Effector memory CD8-positive, alpha-beta T cell (primary cell): ENCODE measurements around the gene STBD1.

Source experiments
- ATAC-seq: fragments of 150-1000 bp; cut with Tn5 transposase; replicated peaks from 2 replicates; pipeline ENCODE4 v1.10.0; 2021; ENCODE audit warnings: mild to moderate bottlenecking, moderate library complexity
- DNase-seq, 3 experiments: peaks; one replicate each; pipeline ENCODE4 v3.0.0; 2021
- H3K27ac Mint-ChIP-seq, 2 donors: one replicate each; pipeline ENCODE4 v1.8.0; 2022; ENCODE audit warnings: mild to moderate bottlenecking in 2 of 2, mixed read lengths in 2 of 2, moderate library complexity in 2 of 2
- H3K27me3 Mint-ChIP-seq, 2 donors: one replicate each; pipeline ENCODE4 v1.8.0; 2022; ENCODE audit warnings: mixed read lengths in 2 of 2
- H3K36me3 Mint-ChIP-seq: one replicate; pipeline ENCODE4 v1.8.0; 2022; ENCODE audit warnings: mild to moderate bottlenecking, moderate library complexity, mixed read lengths; ENCODE audit not compliant: insufficient read depth
- H3K4me1 Mint-ChIP-seq, 2 donors: one replicate each; pipeline ENCODE4 v1.8.0; 2022; ENCODE audit warnings: low read depth in 2 of 2, mixed read lengths in 2 of 2
- H3K4me3 Mint-ChIP-seq, 2 donors: one replicate each; pipeline ENCODE4 v1.8.0; 2022; ENCODE audit warnings: mild to moderate bottlenecking in 2 of 2, mixed read lengths in 2 of 2, moderate library complexity in 2 of 2
- H3K9me3 Mint-ChIP-seq, 2 donors: one replicate each; pipeline ENCODE4 v1.8.0; 2022; ENCODE audit warnings: mixed read lengths in 2 of 2

Gene STBD1

DNA sequence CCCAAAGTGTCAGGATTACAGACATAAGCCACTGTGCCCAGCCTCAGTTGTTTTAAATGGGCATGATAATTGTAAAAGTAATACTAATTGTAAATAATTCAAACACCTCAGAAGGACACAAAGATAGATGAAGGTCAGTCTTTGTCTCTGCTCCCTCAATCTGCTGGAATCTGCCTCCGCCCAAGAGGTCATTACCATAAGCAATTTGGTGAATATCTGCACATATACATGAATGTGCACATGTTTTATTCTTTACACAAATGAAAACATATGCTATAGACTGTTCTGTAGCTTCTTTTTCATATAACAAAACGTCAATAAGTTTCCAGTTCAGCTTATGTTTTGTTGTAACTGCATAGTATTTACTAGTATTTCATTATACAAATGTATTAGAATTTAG is 7.0 kb downstream of the STBD1 start:
- DNase-seq (no peak), ATAC-seq (no peak)
- Mint-ChIP-seq H3K4me1 (peaks cover 0 to 3% of the 10 kb centered on the region in 2 donors), H3K27me3 (peaks cover 0 to 45% of the 10 kb centered on the region in 2 donors), H3K36me3 (no peaks in the 10 kb centered on the region), H3K9me3 (peaks cover 0 to 25% of the 10 kb centered on the region in 2 donors), H3K4me3 (no peak overlapping the region), H3K27ac (no peak overlapping the region)

DNA sequence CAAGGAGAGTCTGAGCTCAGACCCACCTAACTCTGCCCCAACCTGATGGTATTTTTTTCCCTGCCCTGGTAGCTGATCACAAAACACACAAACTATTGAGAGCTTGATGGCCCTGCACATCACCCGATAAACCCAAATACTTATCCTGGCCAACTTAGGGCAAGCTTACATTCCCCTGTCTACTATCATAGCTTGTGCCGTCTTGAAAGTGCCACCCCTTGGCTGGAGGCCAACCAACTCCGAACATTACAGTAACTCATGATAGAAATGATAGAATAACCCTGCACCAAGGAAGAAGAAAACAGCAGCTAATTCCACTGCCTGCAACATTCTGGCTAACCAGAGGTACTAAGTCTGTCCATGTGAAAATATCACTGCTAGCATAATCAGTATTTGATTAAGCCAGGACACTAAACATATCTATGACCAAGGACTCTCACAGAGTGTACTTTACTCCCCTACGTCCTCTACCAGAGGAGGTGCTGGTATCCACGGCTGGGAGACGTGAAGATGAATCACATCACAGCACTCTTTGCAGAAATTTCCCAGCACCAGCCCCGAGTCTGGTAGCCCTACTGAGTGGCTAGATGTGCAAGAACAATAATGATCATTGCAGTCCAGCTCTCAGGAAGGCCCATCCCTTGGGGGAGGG is 8.9 kb downstream of the STBD1 start:
- Mint-ChIP-seq H3K9me3 (peaks cover 0 to 25% of the 10 kb centered on the region in 2 donors), H3K27ac (no peak overlapping the region), H3K4me1 (peaks cover 0 to 3% of the 10 kb centered on the region in 2 donors)

GRCh38 chr4:76316131-76316530 is 9.6 kb downstream of the STBD1 start:
- H3K27me3 Mint-ChIP-seq, result peaks cover 0 to 47% of the 10 kb centered on the region in 2 donors
- no peak overlapping the region for H3K27ac Mint-ChIP-seq
- H3K9me3 Mint-ChIP-seq, result peaks cover 0 to 25% of the 10 kb centered on the region in 2 donors
- DNase-seq, result no peak
- no peak overlapping the region for H3K4me3 Mint-ChIP-seq
- no peaks in the 10 kb centered on the region for H3K36me3 Mint-ChIP-seq
- no peaks in the 10 kb centered on the region for H3K4me1 Mint-ChIP-seq
- no peak for ATAC-seq

More for the DNA sequence above, 8.9 kb downstream of the STBD1 start:
- Mint-ChIP-seq H3K36me3 (no peaks in the 10 kb centered on the region), H3K27me3 (peaks cover 0 to 47% of the 10 kb centered on the region in 2 donors), H3K4me3 (no peak overlapping the region)
- DNase-seq, result no peak
- no peak for ATAC-seq

- DNase-seq, result no peak
- Mint-ChIP-seq H3K4me3 (no peak overlapping the region), H3K9me3 (peaks cover 1 to 17% of the 10 kb centered on the region in 2 donors), H3K36me3 (no peaks in the 10 kb centered on the region), H3K27me3 (peaks cover 0 to 15% of the 10 kb centered on the region in 2 donors), H3K4me1 (no peaks in the 10 kb centered on the region), H3K27ac (no peak overlapping the region)
- ATAC-seq, result no peak
Observed at GRCh38 chr4:76322236-76322635, 15.7 kb downstream of the STBD1 start.

DNA sequence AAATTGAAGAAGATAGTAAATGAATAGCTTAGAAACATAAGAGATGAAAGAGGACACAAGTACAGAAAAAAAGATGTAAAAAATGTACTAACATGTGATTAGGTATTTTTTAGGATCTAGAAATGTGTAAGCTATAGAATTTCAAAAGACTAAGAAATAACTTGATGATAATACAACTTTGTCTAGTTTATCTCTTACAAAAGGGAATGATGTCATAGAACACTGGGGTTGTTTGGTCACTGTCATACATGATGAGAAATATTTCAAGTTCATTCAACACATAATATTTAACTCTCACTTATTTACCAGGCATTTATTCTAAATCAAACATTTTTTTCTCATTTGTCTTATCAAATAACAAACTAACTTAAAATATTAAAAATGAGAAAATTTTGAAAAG is 18.5 kb downstream of the STBD1 start:
- DNase-seq (no peak), ATAC-seq (no peak)
- no peaks in the 10 kb centered on the region for H3K4me1 Mint-ChIP-seq
- H3K36me3 Mint-ChIP-seq, result no peaks in the 10 kb centered on the region
- peaks cover 3 to 7% of the 10 kb centered on the region in 2 donors for H3K9me3 Mint-ChIP-seq
- H3K4me3 Mint-ChIP-seq, result no peak overlapping the region
- H3K27me3 Mint-ChIP-seq, result peaks cover 11 to 16% of the 10 kb centered on the region in 2 donors
- no peak overlapping the region for H3K27ac Mint-ChIP-seq

DNA sequence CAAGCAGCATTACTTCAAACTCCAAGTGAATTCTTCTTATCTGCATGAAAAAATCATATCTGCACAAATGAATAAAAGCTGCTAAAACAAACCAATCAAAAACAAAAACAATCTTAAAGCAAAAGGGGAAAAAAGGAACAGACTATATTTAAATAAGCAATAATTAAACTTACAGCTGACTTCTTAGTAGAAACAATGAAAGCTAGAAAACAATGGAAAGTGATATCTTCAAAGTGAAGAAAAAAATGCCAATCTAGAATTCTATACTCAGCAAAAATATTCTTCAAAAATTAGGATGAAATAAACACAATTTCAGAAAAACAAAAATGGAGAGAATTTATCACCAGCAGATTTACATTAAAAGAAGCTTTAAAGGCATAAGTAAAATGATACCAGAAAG is 20.0 kb downstream of the STBD1 start:
- ATAC-seq (no peak), DNase-seq (no peak)
- H3K4me1 Mint-ChIP-seq, result no peaks in the 10 kb centered on the region
- peaks cover 11 to 16% of the 10 kb centered on the region in 2 donors for H3K27me3 Mint-ChIP-seq
- no peak overlapping the region for H3K4me3 Mint-ChIP-seq
- no peaks in the 10 kb centered on the region for H3K36me3 Mint-ChIP-seq
- peaks cover 3 to 7% of the 10 kb centered on the region in 2 donors for H3K9me3 Mint-ChIP-seq
- no peak overlapping the region for H3K27ac Mint-ChIP-seq

- no peaks in the 10 kb centered on the region for H3K9me3 Mint-ChIP-seq
- H3K36me3 Mint-ChIP-seq, result no peaks in the 10 kb centered on the region
- ATAC-seq, result no peak
- DNase-seq, result no peak
- peaks cover 7% of the 10 kb centered on the region in 2 donors for H3K27me3 Mint-ChIP-seq
- H3K27ac Mint-ChIP-seq, result no peak overlapping the region
- no peak overlapping the region for H3K4me3 Mint-ChIP-seq
- H3K4me1 Mint-ChIP-seq, result no peaks in the 10 kb centered on the region
Observed at GRCh38 chr4:76334885-76335284, 28.4 kb downstream of the STBD1 start.

DNA sequence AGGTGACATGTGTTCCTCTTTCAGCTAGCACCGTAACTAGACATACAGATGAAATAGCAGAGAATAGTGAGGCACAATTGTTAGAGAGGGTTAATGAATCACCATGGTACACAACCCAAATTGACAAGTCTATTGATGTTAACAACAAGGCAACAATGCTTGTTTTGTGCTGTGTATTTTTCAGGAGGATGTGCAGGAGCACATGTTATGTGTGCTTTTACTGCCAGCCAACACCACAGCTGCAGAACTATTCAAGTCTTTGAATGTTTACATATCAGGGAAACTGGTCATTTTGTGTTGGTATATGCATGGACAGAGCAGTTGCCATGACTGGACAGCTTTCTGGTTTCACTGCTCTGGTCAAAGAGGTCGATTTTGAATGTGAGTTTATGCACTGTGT is 32.8 kb downstream of the STBD1 start:
- H3K27me3 Mint-ChIP-seq, result peaks cover 7 to 27% of the 10 kb centered on the region in 2 donors
- no peak for ATAC-seq
- no peaks in the 10 kb centered on the region for H3K4me1 Mint-ChIP-seq
- no peak overlapping the region for H3K4me3 Mint-ChIP-seq
- H3K9me3 Mint-ChIP-seq, result no peaks in the 10 kb centered on the region
- H3K27ac Mint-ChIP-seq, result no peak overlapping the region
- H3K36me3 Mint-ChIP-seq, result no peaks in the 10 kb centered on the region
- no peak for DNase-seq

GRCh38 chr4:76341063-76341462 is 34.5 kb downstream of the STBD1 start:
- H3K4me1 Mint-ChIP-seq, result no peaks in the 10 kb centered on the region
- no peak for DNase-seq
- peaks cover 0 to 3% of the 10 kb centered on the region in 2 donors for H3K9me3 Mint-ChIP-seq
- no peaks in the 10 kb centered on the region for H3K36me3 Mint-ChIP-seq
- H3K4me3 Mint-ChIP-seq, result no peak overlapping the region
- no peak for ATAC-seq
- no peak overlapping the region for H3K27ac Mint-ChIP-seq
- peaks cover 18 to 37% of the 10 kb centered on the region in 2 donors for H3K27me3 Mint-ChIP-seq

GRCh38 chr4:76342191-76342590 is 35.7 kb downstream of the STBD1 start:
- H3K4me3 Mint-ChIP-seq, result no peak overlapping the region
- ATAC-seq (no peak), DNase-seq (no peak)
- H3K9me3 Mint-ChIP-seq, result peaks cover 0 to 4% of the 10 kb centered on the region in 2 donors
- no peaks in the 10 kb centered on the region for H3K36me3 Mint-ChIP-seq
- peaks cover 18 to 30% of the 10 kb centered on the region in 2 donors for H3K27me3 Mint-ChIP-seq
- H3K4me1 Mint-ChIP-seq, result no peaks in the 10 kb centered on the region
- H3K27ac Mint-ChIP-seq, result no peak overlapping the region

DNA sequence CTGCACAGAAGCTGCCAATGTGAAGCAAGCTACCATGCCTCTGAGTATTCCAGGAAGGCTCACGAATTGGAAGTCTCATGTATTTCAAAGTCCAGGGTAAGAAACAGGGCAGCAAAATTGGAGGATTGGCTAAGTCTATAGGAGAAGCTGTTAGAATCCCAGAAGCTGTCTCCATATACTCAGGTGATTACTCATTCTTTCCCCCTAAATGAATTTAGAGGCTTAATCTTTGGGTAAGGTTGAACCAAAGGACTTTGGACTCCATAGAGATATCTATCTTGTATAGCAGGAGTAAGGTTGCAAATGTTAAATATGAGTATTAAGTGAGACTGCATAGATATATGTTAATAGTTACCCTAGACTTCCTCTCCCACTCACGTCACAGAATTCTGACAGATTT is 36.3 kb downstream of the STBD1 start:
- Mint-ChIP-seq H3K36me3 (no peaks in the 10 kb centered on the region), H3K4me1 (no peaks in the 10 kb centered on the region), H3K4me3 (no peak overlapping the region), H3K9me3 (peaks cover 0 to 7% of the 10 kb centered on the region in 2 donors), H3K27me3 (peaks cover 18 to 30% of the 10 kb centered on the region in 2 donors), H3K27ac (no peak overlapping the region)
- ATAC-seq (no peak), DNase-seq (no peak)

- ATAC-seq, result peak; percentile 100
- H3K27me3 Mint-ChIP-seq, result no peaks in the 10 kb centered on the region
- peaks cover 13 to 23% of the 10 kb centered on the region in 2 donors for H3K4me1 Mint-ChIP-seq
- no peaks in the 10 kb centered on the region for H3K36me3 Mint-ChIP-seq
- DNase-seq, result peak; percentile 16 to 36 (median 25)
- peaks cover 15 to 16% of the 10 kb centered on the region in 2 donors for H3K9me3 Mint-ChIP-seq
- peak overlapping the region; percentile 42 to 48 for H3K4me3 Mint-ChIP-seq
- H3K27ac Mint-ChIP-seq, result no peak overlapping the region
Observed at GRCh38 chr4:76354517-76355473, 48.3 kb downstream of the STBD1 start.

DNA sequence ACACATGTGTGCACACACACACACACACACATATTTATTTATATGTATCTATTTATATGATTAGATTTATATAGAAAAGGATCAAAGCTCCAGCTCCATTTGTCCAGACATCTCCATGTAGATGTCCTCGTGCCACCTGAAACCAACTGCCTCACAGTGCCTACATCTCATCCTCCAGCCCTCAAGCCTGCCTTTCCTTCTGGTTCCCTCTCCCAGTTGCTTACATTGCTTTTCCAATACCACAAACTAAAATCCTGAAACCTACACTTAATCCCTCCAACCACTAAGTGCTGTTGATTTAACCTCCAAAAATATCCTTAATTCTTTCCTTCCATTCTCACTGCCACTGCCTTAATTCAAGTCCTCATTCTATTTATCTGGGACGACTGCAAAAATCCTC is 51.4 kb downstream of the STBD1 start:
- peaks cover 15 to 18% of the 10 kb centered on the region in 2 donors for H3K9me3 Mint-ChIP-seq

More for the DNA sequence above, 51.4 kb downstream of the STBD1 start:
- ATAC-seq (no peak), DNase-seq (no peak)
- no peak overlapping the region for H3K4me3 Mint-ChIP-seq
- H3K27me3 Mint-ChIP-seq, result peaks cover 0 to 1% of the 10 kb centered on the region in 2 donors
- no peaks in the 10 kb centered on the region for H3K36me3 Mint-ChIP-seq
- peaks cover 13 to 23% of the 10 kb centered on the region in 2 donors for H3K4me1 Mint-ChIP-seq
- no peak overlapping the region for H3K27ac Mint-ChIP-seq
